IPS-NIHi11 (cell line): Measurements from ENCODE around the gene TMEM132A.
A peak's percentile ranks its signal among the peaks of the same experiment; 100 is the strongest.
"Not testable (repeated sequence)": the region's sequence is repeated elsewhere in the genome, so short reads cannot be mapped to it uniquely, and the experiment has no call there.

Source experiments
- DNase-seq: peaks from one replicate; pipeline ENCODE4 v3.0.0; 2012; ENCODE audit warnings: mixed read lengths, low spot score

Gene TMEM132A

GRCh38 chr11:60964801-60965200 is 40.5 kb downstream of the TMEM132A start:
- no peak for DNase-seq

DNA sequence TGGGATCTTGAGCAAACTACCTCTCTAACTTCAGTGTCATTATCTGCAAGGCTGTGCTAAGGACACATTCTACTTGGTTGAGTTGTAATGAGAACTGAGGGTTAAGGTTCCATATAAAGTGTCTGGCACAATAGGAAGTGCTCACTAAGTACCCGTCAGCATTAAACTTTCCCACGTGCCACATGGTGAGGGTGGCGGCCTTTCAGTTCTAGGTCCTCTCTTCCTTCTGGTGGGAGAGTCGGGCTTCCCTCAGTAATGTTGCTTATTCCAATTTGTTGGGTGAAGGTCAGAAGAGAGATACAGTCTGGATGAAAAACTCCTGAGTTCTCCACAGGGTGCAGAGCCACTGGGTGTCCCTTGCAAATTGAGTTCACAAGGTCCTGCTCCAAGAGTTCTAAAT is 42.6 kb downstream of the TMEM132A start:
- no peak for DNase-seq

- DNase-seq, result no peak
Observed at GRCh38 chr11:60968223-60968622, 44.0 kb downstream of the TMEM132A start.

- peak; percentile 82 for DNase-seq
Observed at GRCh38 chr11:60970369-60970774, 46.1 kb downstream of the TMEM132A start.

- no peak for DNase-seq
Observed at GRCh38 chr11:60970890-60971289, 46.6 kb downstream of the TMEM132A start.

GRCh38 chr11:60971520-60971919 is 47.3 kb downstream of the TMEM132A start, which contains the start of gene CD6:
CD6 (plus strand) TSS chr11:60971680; CDS start chr11:60971866, 186 bp downstream.
- no peak for DNase-seq

- no peak for DNase-seq
Observed at GRCh38 chr11:60972182-60973030, 48.1 kb downstream of the TMEM132A start.

DNA sequence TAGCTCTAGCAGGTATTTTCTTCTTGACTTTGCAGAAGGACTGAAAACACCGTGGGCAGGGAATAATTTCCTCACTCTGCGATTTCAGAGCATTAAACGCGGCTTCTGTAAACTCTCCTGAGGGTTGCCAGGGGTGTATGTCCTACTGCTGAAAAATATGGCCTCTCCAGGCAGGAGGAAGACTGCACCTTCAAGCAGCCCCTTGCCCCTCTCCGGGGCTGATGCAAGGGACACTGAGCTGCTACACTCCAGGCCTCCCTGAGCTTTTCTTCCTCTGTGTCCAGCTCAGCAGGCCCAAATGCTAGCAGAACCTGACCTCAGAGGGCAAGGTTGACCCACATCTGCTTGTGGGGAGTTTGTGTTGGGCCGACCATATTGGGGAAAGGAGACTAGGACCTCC is 49.4 kb downstream of the TMEM132A start:
- DNase-seq, result no peak

GRCh38 chr11:60974316-60974715 is 50.1 kb downstream of the TMEM132A start:
- DNase-seq, result not testable (repeated sequence)

GRCh38 chr11:60974726-60975125 is 50.5 kb downstream of the TMEM132A start:
- no peak for DNase-seq

DNA sequence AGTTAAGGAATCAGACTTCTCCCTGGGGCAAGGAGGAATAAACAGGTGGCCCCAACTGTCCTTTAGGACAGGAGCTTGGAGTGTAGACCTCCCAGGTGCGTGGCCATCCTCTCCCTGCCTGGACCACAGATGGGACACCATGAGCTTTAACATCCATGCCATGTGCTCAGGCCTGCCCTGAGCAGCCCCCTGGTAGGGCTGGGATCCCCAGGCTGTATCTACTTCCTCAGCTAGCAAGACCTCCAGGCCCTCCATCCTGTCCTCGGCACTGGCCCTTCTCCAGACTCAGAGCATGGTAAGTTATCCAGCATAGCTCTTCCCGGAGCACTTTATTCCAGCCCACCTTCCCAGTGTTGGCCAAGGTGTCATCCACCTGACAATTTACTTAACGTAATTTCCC is 53.0 kb downstream of the TMEM132A start:
- no peak for DNase-seq

DNA sequence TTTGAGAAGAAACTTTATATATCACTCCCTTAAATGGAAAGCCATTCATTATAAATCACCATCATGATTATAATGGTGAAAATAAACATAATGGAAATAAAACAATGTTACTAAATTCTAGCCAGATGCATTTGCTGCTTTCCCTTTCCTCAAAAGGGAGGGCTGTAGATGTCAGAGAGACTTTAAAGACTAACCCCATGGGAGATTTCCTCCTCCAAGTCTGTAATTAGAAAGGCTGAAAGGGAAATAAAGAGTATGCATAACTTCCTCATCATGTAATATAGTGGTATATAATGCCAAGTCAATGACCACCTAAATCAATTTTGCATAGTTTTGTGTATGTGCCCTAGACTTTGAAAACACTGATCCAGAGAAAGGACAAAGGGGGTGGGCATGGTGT is 53.6 kb downstream of the TMEM132A start:
- DNase-seq, result no peak

- DNase-seq, result no peak
Observed at GRCh38 chr11:60978546-60979380, 54.5 kb downstream of the TMEM132A start.

DNA sequence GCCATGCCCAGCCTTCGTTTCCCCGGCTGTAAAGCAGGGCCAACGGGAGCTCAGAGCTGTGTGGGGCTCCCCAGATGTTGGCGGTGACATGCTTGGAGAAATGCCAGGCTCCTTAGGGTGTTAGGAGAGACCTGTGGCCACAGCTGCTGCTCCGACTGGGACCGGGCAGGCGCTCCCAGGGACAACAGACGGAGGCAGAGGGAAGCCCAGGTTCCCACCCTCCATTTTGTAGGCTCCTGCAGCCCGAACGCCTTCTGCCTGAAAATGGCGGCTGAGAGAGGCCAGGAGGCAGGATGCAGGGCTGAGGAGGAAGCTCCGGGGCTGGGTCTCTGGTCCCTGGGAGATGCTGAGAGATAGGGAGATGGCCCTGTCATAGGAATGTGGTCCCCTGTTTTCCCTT is 57.3 kb downstream of the TMEM132A start:
- DNase-seq, result no peak

GRCh38 chr11:60982184-60982583 is 57.9 kb downstream of the TMEM132A start:
- no peak for DNase-seq

DNA sequence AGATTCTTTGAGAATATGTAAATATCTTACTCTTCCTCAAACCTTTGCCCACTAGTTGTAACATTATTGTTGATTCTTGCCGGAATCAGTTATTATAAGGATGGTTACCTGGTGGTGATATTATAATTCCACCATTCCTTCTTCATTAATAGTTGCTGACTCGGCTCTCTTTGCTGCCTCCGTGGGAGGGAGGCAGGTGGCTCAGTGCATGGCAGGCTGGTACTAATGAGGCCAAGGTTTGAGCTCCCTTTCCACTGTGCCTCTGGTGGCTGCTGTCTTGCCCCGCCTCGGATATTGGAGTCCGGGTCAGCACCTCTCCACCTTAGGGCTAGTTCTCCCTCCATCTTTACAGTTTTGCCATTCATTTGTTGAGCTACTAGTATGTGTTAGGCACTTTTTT is 59.9 kb downstream of the TMEM132A start:
- DNase-seq, result no peak

GRCh38 chr11:60984636-60985035 is 60.4 kb downstream of the TMEM132A start:
- DNase-seq, result no peak

- no peak for DNase-seq
Observed at GRCh38 chr11:60985501-60985900, 61.2 kb downstream of the TMEM132A start.

GRCh38 chr11:60985991-60986915 is 62.0 kb downstream of the TMEM132A start:
- DNase-seq, result no peak
